ENCODE data around the gene TMEM14B.

DNA sequence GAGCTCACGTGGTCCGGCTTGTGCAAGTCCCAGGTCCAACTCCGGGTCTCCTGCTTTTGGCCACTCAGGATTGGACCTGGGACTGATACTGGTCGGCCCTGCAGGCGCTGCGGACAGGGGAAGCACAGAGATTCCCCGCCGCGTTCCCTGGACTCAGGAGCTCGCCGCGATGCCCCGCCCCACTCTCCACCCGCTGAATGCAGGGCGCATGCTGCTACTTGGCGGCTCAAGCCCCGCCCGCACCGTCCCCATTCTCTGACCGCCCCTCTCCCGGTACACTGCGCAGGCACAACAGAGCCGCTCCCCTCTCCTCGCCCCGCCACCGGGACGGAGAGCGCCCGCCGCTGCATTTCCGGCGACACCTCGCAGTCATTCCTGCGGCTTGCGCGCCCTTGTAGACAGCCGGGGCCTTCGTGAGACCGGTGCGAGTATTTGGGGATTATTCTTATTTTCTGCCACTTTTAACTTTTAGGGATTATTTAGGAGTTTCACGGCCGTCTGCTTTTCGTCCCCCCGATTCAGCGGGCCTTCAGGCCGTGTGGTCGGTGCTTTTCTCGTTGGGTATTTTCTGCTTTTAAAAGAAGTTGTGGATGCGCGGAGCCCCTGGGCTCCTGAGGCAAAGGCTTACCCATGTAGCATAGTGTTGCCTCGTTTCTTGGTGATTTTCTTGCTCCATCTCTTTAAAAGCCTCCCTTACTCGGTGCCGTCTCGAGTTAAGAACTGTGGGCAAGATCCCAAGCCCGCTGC, 24.6 kb upstream of the TMEM14B start, which contains the start of gene TMEM14C:
- TF ChIP-seq, protein P1, sequence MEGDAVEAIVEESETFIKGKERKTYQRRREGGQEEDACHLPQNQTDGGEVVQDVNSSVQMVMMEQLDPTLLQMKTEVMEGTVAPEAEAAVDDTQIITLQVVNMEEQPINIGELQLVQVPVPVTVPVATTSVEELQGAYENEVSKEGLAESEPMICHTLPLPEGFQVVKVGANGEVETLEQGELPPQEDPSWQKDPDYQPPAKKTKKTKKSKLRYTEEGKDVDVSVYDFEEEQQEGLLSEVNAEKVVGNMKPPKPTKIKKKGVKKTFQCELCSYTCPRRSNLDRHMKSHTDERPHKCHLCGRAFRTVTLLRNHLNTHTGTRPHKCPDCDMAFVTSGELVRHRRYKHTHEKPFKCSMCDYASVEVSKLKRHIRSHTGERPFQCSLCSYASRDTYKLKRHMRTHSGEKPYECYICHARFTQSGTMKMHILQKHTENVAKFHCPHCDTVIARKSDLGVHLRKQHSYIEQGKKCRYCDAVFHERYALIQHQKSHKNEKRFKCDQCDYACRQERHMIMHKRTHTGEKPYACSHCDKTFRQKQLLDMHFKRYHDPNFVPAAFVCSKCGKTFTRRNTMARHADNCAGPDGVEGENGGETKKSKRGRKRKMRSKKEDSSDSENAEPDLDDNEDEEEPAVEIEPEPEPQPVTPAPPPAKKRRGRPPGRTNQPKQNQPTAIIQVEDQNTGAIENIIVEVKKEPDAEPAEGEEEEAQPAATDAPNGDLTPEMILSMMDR (IDR thresholded peaks at IDR 0.05): peak in 1 of 6 experiments; percentile 38
- peak; percentile 60 to 92 for TF ChIP-seq POLR2A (IDR thresholded peaks at IDR 0.05)
